Heart right ventricle (tissue), 16 donors: Measurements from ENCODE around the gene TRIM44. TPM values are rescaled to one million over a fixed set of nuclear protein-coding genes. Genes with fewer than 3 reads are reported as not detected.

ENCODE experiments used
- ATAC-seq, 8 donors: fragments of 200-7000 bp; cut with Tn5 transposase; one replicate each; pipeline ENCODE4 v1.9.1; 2020; ENCODE audit warnings: mild to moderate bottlenecking in 8 of 8, moderate library complexity in 8 of 8, moderate number of reproducible peaks in 1 of 8
- DNase-seq, 2 donors: peaks; one replicate each; pipeline ENCODE4 v3.0.0-alpha.2; 2020
- H3K27ac ChIP-seq, 10 donors: fragments of 200-600 bp; sonication (generic) in 2 of 10; one replicate each; pipeline versions ENCODE4 v1.5.0 to v1.8.0; 2020 to 2022; ENCODE audit warnings: mild to moderate bottlenecking in 3 of 10
- H3K27me3 ChIP-seq, 7 donors: fragments of 200-600 bp; one replicate each; pipeline ENCODE4 v1.8.0; 2021 to 2022; ENCODE audit warnings: mild to moderate bottlenecking in 2 of 7
- H3K36me3 ChIP-seq, 9 donors: fragments of 200-600 bp; sonication (generic) in 1 of 9; one replicate each; pipeline versions ENCODE4 v1.5.0 to v1.8.0; 2020 to 2022; ENCODE audit warnings: mild to moderate bottlenecking in 2 of 9
- H3K4me1 ChIP-seq, 9 donors: fragments of 200-600 bp; sonication (generic) in 1 of 9; one replicate each; pipeline versions ENCODE4 v1.5.0 to v1.8.0; 2020 to 2022; ENCODE audit warnings: mild to moderate bottlenecking in 4 of 9
- H3K4me3 ChIP-seq, 10 donors: fragments of 200-600 bp; sonication (generic) in 2 of 10; one replicate each; pipeline versions ENCODE4 v1.5.0 to v1.8.0; 2020 to 2022; ENCODE audit warnings: mild to moderate bottlenecking in 7 of 10, moderate library complexity in 2 of 10
- H3K9me3 ChIP-seq, 11 donors: fragments of 200-600 bp in 10 of 11; sonication (generic) in 2 of 11; one replicate each; pipeline versions ENCODE4 v1.5.0 to v1.8.0; 2013 to 2022; ENCODE audit warnings: mild to moderate bottlenecking in 2 of 11, control low read depth in 1 of 11, moderate library complexity in 1 of 11
- WGBS, 2 donors: extraction: QIAGEN DNeasy Blood & Tissue Kit; methylation state at CpG; one replicate each; pipeline ENCODE4 v1.1.7; 2013; ENCODE audit warnings: inconsistent platforms in 1 of 2; 5-methylcytosine and 5-hydroxymethylcytosine counted together
- intact Hi-C, 10 donors: fragments of 100-400 bp; cut with DNase I; formaldehyde crosslinking; loops; one replicate each; pipeline versions ENCODE4 v1.11.1 to v1.14.2; 2022
- polyA plus RNA-seq, 2 donors: library from polyadenylated mRNA; stranded (reverse); fragments of 200-250 nt; gene quantifications; one replicate each; pipeline ENCODE4 v1.2.3, GENCODE V29; 2013
- total RNA-seq, 10 donors: library from RNA; stranded (reverse); fragmentation: NEBNext Ultra II Directional in 3 of 10; extraction: Animal tissue kit (Norgen Biotek cat#: 25700) in 3 of 10; gene quantifications; one replicate each; pipeline versions ENCODE4 v1.2.1 to v1.2.4, GENCODE V29; 2021 to 2023
- TF ChIP-seq, protein P1 (sequence below), 9 donors: fragments of 200-600 bp; sonication (generic) in 2 of 9; IDR thresholded peaks; one replicate each; pipeline versions ENCODE4 v1.5.0 to v1.8.0; 2021 to 2022; ENCODE audit warnings: antibody characterized with exemption in 9 of 9, mild to moderate bottlenecking in 5 of 9, moderate library complexity in 1 of 9
- donor health status: Arrhythmogenic right ventricular cardiomyopathy.
- donor health status: ischemic (EF 13 %, LVEDD 7.1; RV severe dilation, severe dysfunction).
- donor health status: healthy with polysubstance abuse.
- donor health status: DM: no; HTN: yes; CAD: no.
- donor health status: DM: no; HTN: no; CAD: no.
- donor health status: ischemic (EF 25% LVEDD 6.9; RV normal size, moderate dysfunction).
- donor health status: ischemic (EF 25% LVEDD 5.7; RV mildly dilated, moderate dysfunction).
- donor health status: healthy.
- donor health status: DM: yes; HTN: yes; CAD: no.
- donor health status: Ischemic cardiomyopathy.
- donor health status: ischemic (EF 35%, LVEDD 5.7; RV mildly dilated, moderate dysfunction).
- donor health status: nonischemic (EF 11% LVEDD 7.7; RV severe dilation, severe dysfunction).
- donor health status: DM: yes; HTN: yes; CAD: no.
- donor health status: PGD.
- donor health status: ischemic (EF 29% LVEDD 5.4; RV normal size, mild dysfunction).
- donor health status: nonischemic (EF 23%, LVEDD 6.1; RV moderate dilation, normal function).

TRIM44 gene
- total and polyA plus RNA-seq, 12 donors = 6.4 to 59.2 (median 44.5) TPM

- Histone ChIP-seq H3K27ac (no peak overlapping the region), H3K27me3 (peaks cover 0 to 83% (median 0%) of the 10 kb centered on the region in 7 donors), H3K36me3 (no peaks in the 10 kb centered on the region), H3K4me3 (no peak overlapping the region), H3K9me3 (no peaks in the 10 kb centered on the region), H3K4me1 (peaks cover 2 to 63% (median 37%) of the 10 kb centered on the region in 9 donors)
- TF ChIP-seq, protein P1, sequence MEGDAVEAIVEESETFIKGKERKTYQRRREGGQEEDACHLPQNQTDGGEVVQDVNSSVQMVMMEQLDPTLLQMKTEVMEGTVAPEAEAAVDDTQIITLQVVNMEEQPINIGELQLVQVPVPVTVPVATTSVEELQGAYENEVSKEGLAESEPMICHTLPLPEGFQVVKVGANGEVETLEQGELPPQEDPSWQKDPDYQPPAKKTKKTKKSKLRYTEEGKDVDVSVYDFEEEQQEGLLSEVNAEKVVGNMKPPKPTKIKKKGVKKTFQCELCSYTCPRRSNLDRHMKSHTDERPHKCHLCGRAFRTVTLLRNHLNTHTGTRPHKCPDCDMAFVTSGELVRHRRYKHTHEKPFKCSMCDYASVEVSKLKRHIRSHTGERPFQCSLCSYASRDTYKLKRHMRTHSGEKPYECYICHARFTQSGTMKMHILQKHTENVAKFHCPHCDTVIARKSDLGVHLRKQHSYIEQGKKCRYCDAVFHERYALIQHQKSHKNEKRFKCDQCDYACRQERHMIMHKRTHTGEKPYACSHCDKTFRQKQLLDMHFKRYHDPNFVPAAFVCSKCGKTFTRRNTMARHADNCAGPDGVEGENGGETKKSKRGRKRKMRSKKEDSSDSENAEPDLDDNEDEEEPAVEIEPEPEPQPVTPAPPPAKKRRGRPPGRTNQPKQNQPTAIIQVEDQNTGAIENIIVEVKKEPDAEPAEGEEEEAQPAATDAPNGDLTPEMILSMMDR (IDR thresholded peaks at IDR 0.05) = no peak
- WGBS, 2 donors = 75 to 76% methylated on average over 2 of the region's 2 CpGs
- intact Hi-C loops = loop anchor here in 4 of 10 donors (5.0 to 10.0 kb wide), 3 partner anchors 41 to 853 kb away; partner anchors contain the start of gene TRIM44 (in 3 of the 4)
- DNase-seq = no peak
- no peak for ATAC-seq
Measured at GRCh38 chr11:35621620-35622019, 41.0 kb upstream of the TRIM44 start.

DNA sequence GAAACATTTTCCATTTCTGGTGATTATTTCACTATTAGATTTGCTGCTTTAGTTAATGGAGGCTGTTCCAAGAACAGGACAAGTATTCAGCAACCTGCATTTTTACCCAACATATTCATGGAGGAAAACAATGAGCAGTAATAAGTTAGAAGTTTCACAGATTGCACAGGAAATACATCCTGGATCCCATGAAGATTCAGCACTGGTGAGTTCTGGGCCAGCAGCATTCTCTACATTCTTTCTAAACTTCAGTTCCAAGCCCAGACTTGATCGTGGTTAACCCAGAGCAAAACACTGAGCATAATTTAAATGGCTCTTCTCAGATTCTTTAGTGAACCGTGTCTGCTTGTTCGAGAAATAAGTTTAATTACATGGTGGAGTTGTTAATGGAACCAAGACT lies 40.5 kb upstream of the TRIM44 start:
- H3K4me3 ChIP-seq = no peak overlapping the region
- 35 to 48% methylated on average over 3 of the region's 3 CpGs for WGBS, 2 donors
- peaks cover 0 to 79% (median 0%) of the 10 kb centered on the region in 7 donors for H3K27me3 ChIP-seq
- no peak overlapping the region for H3K27ac ChIP-seq
- no peaks in the 10 kb centered on the region for H3K36me3 ChIP-seq
- intact Hi-C loops = loop anchor here in 4 of 10 donors (5.0 to 10.0 kb wide), 3 partner anchors 40 to 853 kb away; partner anchors contain the start of gene TRIM44 (in 3 of the 4)
- H3K4me1 ChIP-seq = peaks cover 2 to 62% (median 37%) of the 10 kb centered on the region in 9 donors
- no peaks in the 10 kb centered on the region for H3K9me3 ChIP-seq
- TF ChIP-seq, protein P1 (IDR thresholded peaks at IDR 0.05) = no peak
- ATAC-seq (no peak), DNase-seq (no peak)

DNA sequence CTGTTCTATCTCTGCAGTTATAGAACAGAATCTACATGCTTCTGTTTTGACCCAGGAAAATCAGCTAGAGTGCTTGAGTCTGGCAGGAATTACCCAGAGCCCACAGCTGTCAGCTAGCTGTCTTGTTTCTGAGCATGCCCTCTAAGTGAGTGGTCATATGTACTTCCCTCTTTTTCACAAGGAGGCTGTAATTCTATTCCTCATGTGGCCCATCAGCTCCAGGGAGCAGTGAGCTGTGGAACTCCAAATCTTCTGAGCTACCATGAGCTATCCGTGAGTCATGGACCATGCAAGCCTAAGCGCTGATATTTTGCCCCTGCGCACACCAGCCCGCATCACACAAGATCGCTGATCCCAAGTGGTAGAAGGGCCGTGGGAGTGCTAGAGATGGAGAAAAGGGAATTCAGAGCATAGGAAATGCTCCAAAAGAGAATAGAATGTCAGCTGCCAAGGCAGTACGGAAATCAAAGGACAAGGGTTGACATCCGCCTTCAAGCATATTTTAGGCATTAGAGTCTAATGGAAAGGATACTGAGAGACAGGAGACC lies 38.9 kb upstream of the TRIM44 start:
- H3K27me3 ChIP-seq = peaks cover 0 to 71% (median 0%) of the 10 kb centered on the region in 7 donors
- no peaks in the 10 kb centered on the region for H3K9me3 ChIP-seq
- intact Hi-C loops = loop anchor here in 4 of 10 donors (5.0 to 10.0 kb wide), 3 partner anchors 39 to 851 kb away; partner anchors contain the start of gene TRIM44 (in 3 of the 4)
- H3K27ac ChIP-seq = peak overlapping the region in 1 of 10 donors; percentile 29
- H3K4me3 ChIP-seq = no peak overlapping the region
- TF ChIP-seq, protein P1 (IDR thresholded peaks at IDR 0.05) = no peak
- 56 to 59% methylated on average over 8 of the region's 8 CpGs for WGBS, 2 donors
- peak in 6 of 8 donors; percentile 21 to 43 (median 28) for ATAC-seq
- DNase-seq = no peak
- H3K4me1 ChIP-seq = peaks cover 0 to 51% (median 28%) of the 10 kb centered on the region in 9 donors
- no peaks in the 10 kb centered on the region for H3K36me3 ChIP-seq

DNA sequence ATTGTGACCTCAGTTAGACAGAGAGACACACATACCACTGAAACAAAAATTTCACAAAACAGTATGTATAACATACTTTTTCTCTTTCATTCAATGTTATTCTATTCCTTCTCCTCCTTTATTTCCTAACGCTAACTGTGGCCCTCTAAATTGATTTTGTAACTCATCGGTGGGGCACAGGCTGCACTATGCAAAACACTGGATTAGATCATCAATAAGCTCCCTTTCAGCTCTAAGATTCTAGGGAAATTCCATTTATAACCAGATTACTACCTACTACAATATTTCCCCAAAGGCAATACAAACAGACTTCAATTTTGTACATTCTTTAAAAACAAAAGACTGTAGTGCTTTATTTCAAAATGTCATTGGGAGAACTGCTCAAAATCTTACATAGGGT lies 38.3 kb upstream of the TRIM44 start:
- peak overlapping the region in 1 of 10 donors; percentile 29 for H3K27ac ChIP-seq
- H3K4me3 ChIP-seq = no peak overlapping the region
- peaks cover 0 to 71% (median 0%) of the 10 kb centered on the region in 7 donors for H3K27me3 ChIP-seq
- intact Hi-C loops = loop anchor here in 4 of 10 donors (5.0 to 10.0 kb wide), 3 partner anchors 38 to 850 kb away; partner anchors contain the start of gene TRIM44 (in 3 of the 4)
- no peaks in the 10 kb centered on the region for H3K36me3 ChIP-seq
- no peak for DNase-seq
- no peak for ATAC-seq
- peaks cover 0 to 46% (median 22%) of the 10 kb centered on the region in 9 donors for H3K4me1 ChIP-seq
- H3K9me3 ChIP-seq = no peaks in the 10 kb centered on the region
- 78 to 83% methylated on average over 2 of the region's 2 CpGs for WGBS, 2 donors
- TF ChIP-seq, protein P1 (IDR thresholded peaks at IDR 0.05) = no peak
